RWPE2 (cell line): ENCODE measurements around the gene STK4.
A peak's percentile ranks its signal among the peaks of the same experiment; 100 is the strongest.

Experiments used
- ATAC-seq: fragments of 200-7000 bp; cut with Tn5 transposase; 3 replicates; pipeline ENCODE4 v1.9.1; 2021; ENCODE audit warnings: low read depth
- DNase-seq: peaks from one replicate; pipeline ENCODE4 v3.0.0-alpha.2; 2020; ENCODE audit warnings: low spot score
- H3K27ac ChIP-seq: fragments of 450-650 bp; 2 replicates; pipeline ENCODE4 v1.5.1; 2017; ENCODE audit warnings: mild to moderate bottlenecking; ENCODE audit not compliant: poor library complexity, severe bottlenecking
- H3K27me3 ChIP-seq: fragments of 250-450 bp; sonication (Bioruptor Pico); 2 replicates; pipeline ENCODE4 v1.5.1; 2021; ENCODE audit warnings: mild to moderate bottlenecking, moderate library complexity; ENCODE audit not compliant: insufficient read depth, poor library complexity, severe bottlenecking
- H3K36me3 ChIP-seq: fragments of 250-450 bp; sonication (Bioruptor Pico); 2 replicates; pipeline ENCODE4 v1.5.1; 2020; ENCODE audit warnings: low read depth, mild to moderate bottlenecking, moderate library complexity
- H3K4me1 ChIP-seq: fragments of 250-450 bp; sonication (Bioruptor Pico); 2 replicates; pipeline ENCODE4 v1.5.1; 2021; ENCODE audit warnings: mild to moderate bottlenecking, moderate library complexity; ENCODE audit not compliant: insufficient read depth, poor library complexity, severe bottlenecking
- H3K4me3 ChIP-seq: fragments of 250-450 bp; sonication (Bioruptor Pico); 2 replicates; pipeline ENCODE4 v1.5.1; 2021; ENCODE audit warnings: mild to moderate bottlenecking, moderate library complexity; ENCODE audit not compliant: severe bottlenecking
- H3K9me3 ChIP-seq: fragments of 250-450 bp; sonication (Bioruptor Pico); 2 replicates; pipeline ENCODE4 v1.5.1; 2021; ENCODE audit warnings: mild to moderate bottlenecking, moderate library complexity; ENCODE audit not compliant: severe bottlenecking
- TF ChIP-seq, protein P1 (sequence below): fragments of 450-650 bp; IDR thresholded peaks from one replicate; pipeline ENCODE4 v1.5.1; 2017; ENCODE audit warnings: mild to moderate bottlenecking, moderate library complexity; ENCODE audit not compliant: poor library complexity, severe bottlenecking

The STK4 gene

DNA sequence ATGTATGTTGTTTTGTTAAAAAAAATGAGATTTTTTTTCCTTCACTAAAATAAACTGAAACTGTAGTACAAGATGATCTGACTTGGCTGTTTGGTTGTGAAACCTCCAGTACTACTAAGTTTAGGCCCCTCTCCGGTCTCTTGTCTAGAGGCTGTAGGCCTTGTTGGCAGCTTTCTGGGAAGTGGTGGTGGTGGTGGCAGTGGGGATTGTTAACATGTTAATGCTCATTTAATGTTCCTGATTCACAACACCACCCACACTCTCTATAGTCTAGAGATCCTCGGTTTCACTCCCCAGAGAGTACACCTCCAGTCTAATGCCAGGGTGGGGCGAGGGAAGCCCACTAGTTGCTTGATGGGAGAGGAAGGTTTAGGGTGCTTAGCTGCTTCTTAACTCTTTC, 24.1 kb downstream of the STK4 start:
- H3K36me3 ChIP-seq = peaks cover 76% of the 10 kb centered on the region
- peaks cover 34% of the 10 kb centered on the region for H3K4me1 ChIP-seq
- peak overlapping the region; percentile 72 for H3K27ac ChIP-seq
- ATAC-seq (peak; percentile 24; the same call in 1 of the 3 replicates), DNase-seq (no peak)
- no peaks in the 10 kb centered on the region for H3K9me3 ChIP-seq
- TF ChIP-seq, protein P1, sequence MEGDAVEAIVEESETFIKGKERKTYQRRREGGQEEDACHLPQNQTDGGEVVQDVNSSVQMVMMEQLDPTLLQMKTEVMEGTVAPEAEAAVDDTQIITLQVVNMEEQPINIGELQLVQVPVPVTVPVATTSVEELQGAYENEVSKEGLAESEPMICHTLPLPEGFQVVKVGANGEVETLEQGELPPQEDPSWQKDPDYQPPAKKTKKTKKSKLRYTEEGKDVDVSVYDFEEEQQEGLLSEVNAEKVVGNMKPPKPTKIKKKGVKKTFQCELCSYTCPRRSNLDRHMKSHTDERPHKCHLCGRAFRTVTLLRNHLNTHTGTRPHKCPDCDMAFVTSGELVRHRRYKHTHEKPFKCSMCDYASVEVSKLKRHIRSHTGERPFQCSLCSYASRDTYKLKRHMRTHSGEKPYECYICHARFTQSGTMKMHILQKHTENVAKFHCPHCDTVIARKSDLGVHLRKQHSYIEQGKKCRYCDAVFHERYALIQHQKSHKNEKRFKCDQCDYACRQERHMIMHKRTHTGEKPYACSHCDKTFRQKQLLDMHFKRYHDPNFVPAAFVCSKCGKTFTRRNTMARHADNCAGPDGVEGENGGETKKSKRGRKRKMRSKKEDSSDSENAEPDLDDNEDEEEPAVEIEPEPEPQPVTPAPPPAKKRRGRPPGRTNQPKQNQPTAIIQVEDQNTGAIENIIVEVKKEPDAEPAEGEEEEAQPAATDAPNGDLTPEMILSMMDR = no peak
- H3K27me3 ChIP-seq = no peaks in the 10 kb centered on the region
- no peak overlapping the region for H3K4me3 ChIP-seq

DNA sequence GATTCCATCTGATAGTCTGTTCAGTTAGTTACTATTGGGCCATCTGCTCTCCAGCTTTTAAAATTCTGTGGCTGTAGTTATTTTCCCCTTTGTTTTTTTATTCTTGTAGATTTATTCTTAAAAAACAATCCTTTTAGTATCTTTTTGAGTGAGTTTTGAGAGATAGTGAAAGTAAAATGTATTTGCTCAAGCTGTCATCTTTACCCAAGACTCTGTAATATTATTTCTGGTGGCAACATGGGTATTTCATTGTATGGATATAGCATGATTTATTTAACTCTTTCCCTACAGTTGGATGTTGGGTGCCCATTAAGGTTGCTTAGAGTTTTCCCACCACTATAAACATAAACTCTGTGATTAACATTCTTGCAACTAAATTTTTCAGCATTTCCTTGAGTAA, 24.6 kb downstream of the STK4 start:
- no peak for DNase-seq
- TF ChIP-seq, protein P1 = no peak
- H3K27ac ChIP-seq = peak overlapping the region; percentile 72
- H3K27me3 ChIP-seq = no peaks in the 10 kb centered on the region
- peaks cover 34% of the 10 kb centered on the region for H3K4me1 ChIP-seq
- peaks cover 76% of the 10 kb centered on the region for H3K36me3 ChIP-seq
- no peak for ATAC-seq
- no peak overlapping the region for H3K4me3 ChIP-seq
- H3K9me3 ChIP-seq = no peaks in the 10 kb centered on the region

DNA sequence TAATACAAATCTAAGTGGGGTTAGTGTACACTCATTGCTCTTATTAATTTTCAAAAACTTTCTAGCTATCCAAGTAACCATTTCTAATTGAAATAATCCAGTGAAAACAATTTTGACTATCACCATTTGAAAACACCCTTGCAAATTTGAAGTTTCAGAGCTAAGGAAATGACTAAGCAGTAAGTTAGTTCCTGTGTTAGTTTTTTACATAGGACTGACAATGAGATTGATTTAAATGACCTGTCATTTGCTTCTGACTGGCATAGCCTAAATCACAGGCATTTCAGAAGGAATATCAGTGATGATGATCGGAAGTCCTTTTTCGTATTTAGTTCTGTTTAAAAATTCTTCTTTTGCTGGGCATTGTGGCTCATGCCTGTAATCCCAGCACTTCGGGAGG, 27.0 kb downstream of the STK4 start:
- peaks cover 77% of the 10 kb centered on the region for H3K36me3 ChIP-seq
- TF ChIP-seq, protein P1 = no peak
- H3K9me3 ChIP-seq = no peaks in the 10 kb centered on the region
- peaks cover 34% of the 10 kb centered on the region for H3K4me1 ChIP-seq
- DNase-seq (no peak), ATAC-seq (peak; percentile 92)
- no peak overlapping the region for H3K4me3 ChIP-seq
- peak overlapping the region; percentile 72 for H3K27ac ChIP-seq
- no peaks in the 10 kb centered on the region for H3K27me3 ChIP-seq

DNA sequence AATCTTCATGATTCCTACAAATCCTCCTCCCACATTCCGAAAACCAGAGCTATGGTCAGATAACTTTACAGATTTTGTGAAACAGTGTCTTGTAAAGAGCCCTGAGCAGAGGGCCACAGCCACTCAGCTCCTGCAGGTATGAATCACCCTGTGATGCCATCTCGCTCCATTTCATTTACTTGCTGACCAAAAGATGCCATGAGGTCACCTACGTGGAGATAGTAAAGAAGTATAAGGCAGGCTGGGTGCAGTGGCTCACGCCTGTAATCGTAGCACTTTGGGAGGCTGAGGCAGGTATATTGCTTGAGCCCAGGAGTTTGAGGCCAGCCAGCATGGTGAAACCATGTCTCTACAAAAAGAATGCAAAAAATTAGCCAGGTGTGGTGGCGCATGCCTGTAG, 30.9 kb downstream of the STK4 start:
- H3K27me3 ChIP-seq = no peaks in the 10 kb centered on the region
- H3K9me3 ChIP-seq = no peaks in the 10 kb centered on the region
- H3K27ac ChIP-seq = no peak overlapping the region
- TF ChIP-seq, protein P1 = no peak
- peaks cover 20% of the 10 kb centered on the region for H3K4me1 ChIP-seq
- DNase-seq = no peak
- H3K36me3 ChIP-seq = peaks cover 91% of the 10 kb centered on the region
- no peak for ATAC-seq
- no peak overlapping the region for H3K4me3 ChIP-seq

DNA sequence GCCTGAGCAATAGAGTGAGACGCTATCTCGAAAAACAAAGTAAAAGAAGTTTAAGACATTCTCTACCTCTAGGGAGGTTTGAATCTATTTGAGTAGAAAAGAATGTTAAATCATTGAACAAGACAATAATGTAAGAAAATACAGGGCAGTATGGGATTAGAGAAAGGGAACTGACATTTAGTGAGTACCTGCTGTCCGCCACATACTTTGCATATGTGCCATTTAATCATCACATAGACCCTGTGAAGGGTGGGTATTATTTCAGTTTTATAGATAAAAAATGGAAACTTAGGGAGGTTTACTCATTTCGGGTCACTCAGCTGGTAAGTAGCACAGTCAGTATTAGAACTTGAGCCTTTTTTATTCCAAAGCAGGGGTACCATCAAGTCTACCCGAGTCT, 31.4 kb downstream of the STK4 start:
- Histone ChIP-seq H3K36me3 (peaks cover 96% of the 10 kb centered on the region), H3K9me3 (no peaks in the 10 kb centered on the region), H3K4me3 (no peak overlapping the region), H3K27me3 (no peaks in the 10 kb centered on the region), H3K4me1 (peaks cover 18% of the 10 kb centered on the region), H3K27ac (no peak overlapping the region)
- TF ChIP-seq, protein P1 = no peak
- ATAC-seq (no peak), DNase-seq (no peak)
